ENCODE measurements around the gene PKD2L1. TPM values are rescaled to one million over a fixed set of nuclear protein-coding genes. Genes with fewer than 3 reads are reported as not detected.

PKD2L1 gene
- polyA plus RNA-seq, 1 donor from 2014 or later = not detected

- Histone ChIP-seq H3K9me2 (ENCODE audit: insufficient read depth, low read length) (no peaks in the 10 kb centered on the region), H3K36me3 (ENCODE audit: insufficient read depth, low read length) (peaks cover 7% of the 10 kb centered on the region), H3K4me2 (ENCODE audit: low read length) (peak overlapping the region; percentile 37), H3K27me3 (ENCODE audit: insufficient read depth, low read depth, low read length) (no peaks in the 10 kb centered on the region), H3K27ac (ENCODE audit: low read length) (no peak overlapping the region), H2AFZ (ENCODE audit: low read depth, low read length) (no peak overlapping the region), H3K9me3 (ENCODE audit: low read length) (no peaks in the 10 kb centered on the region), H3K79me2 (replicated peaks; ENCODE audit: insufficient read depth, low read length) (peaks cover 72% of the 10 kb centered on the region), H4K20me1 (ENCODE audit: insufficient read depth) (peaks cover 3% of the 10 kb centered on the region), H3K4me3 (ENCODE audit: low read length) (peak overlapping the region; percentile 98), H3K9ac (ENCODE audit: low read length) (no peak overlapping the region), H3F3A (ENCODE audit: insufficient read depth, low read length, poor library complexity, severe bottlenecking) (no peaks in the 10 kb centered on the region)
- no peak for TF ChIP-seq MXI1 (conservative IDR thresholded peaks at IDR 0.05; ENCODE audit: poor library complexity, severe bottlenecking)
- TF ChIP-seq SMC3 (conservative IDR thresholded peaks at IDR 0.05; ENCODE audit: poor library complexity) = no peak
- TF ChIP-seq EZH2 (IDR thresholded peaks at IDR 0.05; ENCODE audit: borderline replicate concordance, insufficient read depth, low read length, poor library complexity, severe bottlenecking) = no peak
- TF ChIP-seq POLR2AphosphoS5 (IDR thresholded peaks at IDR 0.05) = no peak
- TF ChIP-seq EP300 (conservative IDR thresholded peaks at IDR 0.05; ENCODE audit: poor library complexity, severe bottlenecking) = no peak
Observed at GRCh38 chr10:100349672-100350071, 19.6 kb upstream of the PKD2L1 start.

GRCh38 chr10:100349087-100349486, 19.1 kb upstream of the PKD2L1 start:
- peak overlapping the region; percentile 98 for H3K4me3 ChIP-seq (ENCODE audit: low read length)
- no peaks in the 10 kb centered on the region for H3F3A ChIP-seq (ENCODE audit: insufficient read depth, low read length, poor library complexity, severe bottlenecking)
- H3K9ac ChIP-seq (ENCODE audit: low read length) = no peak overlapping the region
- peaks cover 72% of the 10 kb centered on the region for H3K79me2 ChIP-seq (replicated peaks; ENCODE audit: insufficient read depth, low read length)
- H3K4me2 ChIP-seq (ENCODE audit: low read length) = peak overlapping the region; percentile 74
- H3K9me3 ChIP-seq (ENCODE audit: low read length) = no peaks in the 10 kb centered on the region
- no peaks in the 10 kb centered on the region for H3K27me3 ChIP-seq (ENCODE audit: insufficient read depth, low read depth, low read length)
- H4K20me1 ChIP-seq (ENCODE audit: insufficient read depth) = peaks cover 3% of the 10 kb centered on the region
- H3K27ac ChIP-seq (ENCODE audit: low read length) = no peak overlapping the region
- TF ChIP-seq, protein P1, sequence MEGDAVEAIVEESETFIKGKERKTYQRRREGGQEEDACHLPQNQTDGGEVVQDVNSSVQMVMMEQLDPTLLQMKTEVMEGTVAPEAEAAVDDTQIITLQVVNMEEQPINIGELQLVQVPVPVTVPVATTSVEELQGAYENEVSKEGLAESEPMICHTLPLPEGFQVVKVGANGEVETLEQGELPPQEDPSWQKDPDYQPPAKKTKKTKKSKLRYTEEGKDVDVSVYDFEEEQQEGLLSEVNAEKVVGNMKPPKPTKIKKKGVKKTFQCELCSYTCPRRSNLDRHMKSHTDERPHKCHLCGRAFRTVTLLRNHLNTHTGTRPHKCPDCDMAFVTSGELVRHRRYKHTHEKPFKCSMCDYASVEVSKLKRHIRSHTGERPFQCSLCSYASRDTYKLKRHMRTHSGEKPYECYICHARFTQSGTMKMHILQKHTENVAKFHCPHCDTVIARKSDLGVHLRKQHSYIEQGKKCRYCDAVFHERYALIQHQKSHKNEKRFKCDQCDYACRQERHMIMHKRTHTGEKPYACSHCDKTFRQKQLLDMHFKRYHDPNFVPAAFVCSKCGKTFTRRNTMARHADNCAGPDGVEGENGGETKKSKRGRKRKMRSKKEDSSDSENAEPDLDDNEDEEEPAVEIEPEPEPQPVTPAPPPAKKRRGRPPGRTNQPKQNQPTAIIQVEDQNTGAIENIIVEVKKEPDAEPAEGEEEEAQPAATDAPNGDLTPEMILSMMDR (IDR thresholded peaks at IDR 0.05; ENCODE audit: poor library complexity, severe bottlenecking) = no peak
- TF ChIP-seq POLR2AphosphoS5 (IDR thresholded peaks at IDR 0.05) (no peak), REST (IDR thresholded peaks at IDR 0.05; ENCODE audit: borderline replicate concordance) (no peak), MXI1 (conservative IDR thresholded peaks at IDR 0.05; ENCODE audit: poor library complexity, severe bottlenecking) (no peak), SMC3 (conservative IDR thresholded peaks at IDR 0.05; ENCODE audit: poor library complexity) (no peak), RAD21 (conservative IDR thresholded peaks at IDR 0.05) (no peak), EP300 (conservative IDR thresholded peaks at IDR 0.05; ENCODE audit: poor library complexity, severe bottlenecking) (no peak), EZH2 (IDR thresholded peaks at IDR 0.05; ENCODE audit: borderline replicate concordance, insufficient read depth, low read length, poor library complexity, severe bottlenecking) (no peak), TAF1 (IDR thresholded peaks at IDR 0.05; ENCODE audit: low read depth) (no peak)
- H2AFZ ChIP-seq (ENCODE audit: low read depth, low read length) = no peak overlapping the region
- peaks cover 7% of the 10 kb centered on the region for H3K36me3 ChIP-seq (ENCODE audit: insufficient read depth, low read length)
- H3K9me2 ChIP-seq (ENCODE audit: insufficient read depth, low read length) = no peaks in the 10 kb centered on the region
